Measurements from ENCODE around the gene RAI1.

The RAI1 gene

DNA sequence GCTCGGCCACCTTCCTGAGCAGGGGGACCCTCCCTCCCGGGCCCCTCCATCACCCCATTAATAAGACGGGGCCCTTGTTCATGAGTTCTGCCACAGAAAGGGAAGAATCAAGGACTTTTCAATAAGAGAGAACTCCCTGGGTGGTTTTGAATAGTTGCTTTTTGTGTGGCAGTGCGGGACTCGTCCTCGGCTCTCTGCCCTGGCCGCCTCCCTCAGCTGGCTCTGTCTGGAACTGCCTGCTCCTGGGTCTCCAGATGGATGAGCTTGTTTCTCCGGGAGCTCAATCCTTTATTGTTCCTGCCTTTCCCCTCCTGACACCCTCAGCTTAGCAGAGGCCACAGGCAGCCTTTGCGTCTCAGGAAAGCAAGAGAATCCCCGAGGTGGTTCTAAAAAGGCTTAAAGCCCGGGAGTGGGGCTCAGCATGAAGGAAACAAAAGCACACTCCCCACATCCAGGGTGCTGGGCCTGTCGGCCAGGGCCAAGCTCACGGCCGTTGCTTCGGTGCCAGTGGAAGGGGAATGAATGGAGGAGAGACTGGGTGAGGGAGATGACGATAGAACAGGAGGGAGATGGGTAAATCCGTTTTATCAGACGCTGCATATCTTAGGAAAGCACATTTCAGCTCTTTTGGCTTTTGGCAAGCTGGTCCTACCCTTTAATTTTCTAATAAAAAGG, 60.2 kb downstream of the RAI1 start:
- intact Hi-C loops (cut with DNase I): loop anchor here (5.0 kb wide), 1 partner anchor 36 kb away; no protein-coding TSS in a partner anchor

GRCh38 chr17:17742133-17742621, 60.9 kb downstream of the RAI1 start:
- peak in 2 of 10 donors; percentile 60 to 89 for DNase-seq
- intact Hi-C loops (cut with DNase I): loop anchor here (5.0 kb wide), 1 partner anchor 35 kb away; no protein-coding TSS in a partner anchor

More for the DNA sequence above, 60.2 kb downstream of the RAI1 start:
- peak; percentile 73 to 97 (median 83) for DNase-seq

DNA sequence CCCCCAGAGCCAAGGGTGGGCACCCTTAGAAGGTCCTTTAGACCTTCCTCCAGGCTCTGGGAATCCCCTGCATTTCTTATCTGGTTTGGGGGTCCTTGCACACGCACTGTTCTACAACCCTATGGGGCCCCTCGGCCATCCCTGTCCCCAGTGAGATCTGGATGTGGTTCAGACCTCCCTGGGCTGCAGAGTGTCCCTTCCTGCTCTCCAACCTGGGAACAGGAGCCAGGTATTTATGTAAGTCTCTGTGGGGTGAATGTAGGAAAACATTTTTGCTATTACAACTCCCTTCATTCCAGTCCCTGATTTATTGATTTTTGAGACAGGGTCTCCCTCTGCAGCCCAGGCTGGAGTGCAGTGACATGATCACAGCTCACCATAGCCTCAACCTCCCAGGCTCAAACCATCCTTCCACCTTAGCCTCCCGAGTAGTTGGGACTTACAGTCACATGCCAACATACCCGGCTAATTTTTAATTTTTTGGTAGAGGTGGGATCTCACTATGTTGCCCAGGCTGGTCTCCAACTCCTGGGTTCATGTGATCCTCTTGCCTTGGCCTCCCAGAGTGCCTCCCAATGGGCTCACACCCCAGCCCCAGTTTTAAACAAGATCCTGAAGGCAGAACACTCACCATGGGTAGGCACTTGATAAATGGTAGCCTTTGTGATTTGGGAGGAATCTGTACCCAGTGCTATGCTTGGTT, 61.6 kb downstream of the RAI1 start:
- intact Hi-C loops (cut with DNase I): loop anchor here (5.0 kb wide), 1 partner anchor 34 kb away; no protein-coding TSS in a partner anchor
- DNase-seq: no peak

- DNase-seq: peak in 1 of 10 donors; percentile 81
- intact Hi-C loops (cut with DNase I): loop anchor here (5.0 kb wide), 1 partner anchor 34 kb away; no protein-coding TSS in a partner anchor
Observed at GRCh38 chr17:17743391-17744112, 62.3 kb downstream of the RAI1 start.

- no peak for DNase-seq
- intact Hi-C loops (cut with DNase I): loop anchor here (5.0 kb wide), 1 partner anchor 33 kb away; no protein-coding TSS in a partner anchor
Observed at GRCh38 chr17:17744116-17744515, 62.9 kb downstream of the RAI1 start.

DNA sequence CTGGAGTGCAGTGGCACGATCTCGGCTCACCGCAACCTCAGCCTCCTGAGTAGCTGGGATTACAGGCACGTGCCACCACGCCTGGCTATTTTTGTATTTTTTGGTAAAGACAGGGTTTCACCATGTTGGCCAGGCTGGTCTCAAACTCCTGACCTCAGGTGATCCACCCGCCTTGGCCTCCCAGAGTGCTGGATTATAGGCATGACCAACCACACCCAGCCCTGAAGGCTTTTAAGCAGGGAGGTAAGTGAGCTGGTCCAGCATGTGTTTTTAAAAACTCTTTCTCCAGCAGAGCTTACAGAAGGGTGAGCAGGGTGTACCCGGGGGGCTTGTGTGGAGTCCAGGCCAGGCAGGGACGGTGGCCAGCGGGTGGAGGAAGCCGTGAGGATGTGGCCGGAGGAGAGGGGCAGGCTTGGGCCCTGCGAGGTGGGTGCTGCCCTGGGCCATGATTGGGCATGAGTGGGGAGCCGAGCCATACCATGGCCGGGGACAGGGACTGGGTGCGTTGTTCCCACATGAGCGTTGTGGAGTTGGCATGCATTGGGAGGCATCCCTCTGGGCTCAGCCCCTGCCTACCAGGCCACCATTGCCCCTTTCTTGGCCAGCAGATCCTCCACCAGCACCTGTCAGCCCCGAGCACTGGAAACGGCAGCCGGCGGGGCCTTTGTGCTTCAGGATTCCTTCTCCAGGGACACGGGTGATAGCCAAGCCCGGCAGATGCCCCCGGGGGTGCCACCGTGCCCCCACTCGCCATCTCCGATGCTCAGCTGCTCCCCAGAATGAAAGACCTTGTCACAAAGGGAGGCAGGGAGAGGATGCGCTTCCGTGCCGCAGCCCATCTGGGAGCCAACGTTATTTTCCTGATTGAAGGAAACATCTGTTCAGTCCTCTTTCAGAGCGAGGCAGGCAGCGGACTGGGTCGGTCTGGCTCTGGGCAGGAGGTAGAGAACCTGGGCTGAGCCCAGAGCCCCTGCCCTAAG, 64.5 kb downstream of the RAI1 start:
- intact Hi-C loops (cut with DNase I): no loop called here
- peak in 4 of 10 donors; percentile 41 to 90 (median 62) for DNase-seq

GRCh38 chr17:17748179-17748578, 66.9 kb downstream of the RAI1 start:
- DNase-seq: no peak
- intact Hi-C loops (cut with DNase I): no loop called here

- DNase-seq: peak in 1 of 10 donors; percentile 82
- intact Hi-C loops (cut with DNase I): no loop called here
Observed at GRCh38 chr17:17748604-17749003, 67.3 kb downstream of the RAI1 start.

DNA sequence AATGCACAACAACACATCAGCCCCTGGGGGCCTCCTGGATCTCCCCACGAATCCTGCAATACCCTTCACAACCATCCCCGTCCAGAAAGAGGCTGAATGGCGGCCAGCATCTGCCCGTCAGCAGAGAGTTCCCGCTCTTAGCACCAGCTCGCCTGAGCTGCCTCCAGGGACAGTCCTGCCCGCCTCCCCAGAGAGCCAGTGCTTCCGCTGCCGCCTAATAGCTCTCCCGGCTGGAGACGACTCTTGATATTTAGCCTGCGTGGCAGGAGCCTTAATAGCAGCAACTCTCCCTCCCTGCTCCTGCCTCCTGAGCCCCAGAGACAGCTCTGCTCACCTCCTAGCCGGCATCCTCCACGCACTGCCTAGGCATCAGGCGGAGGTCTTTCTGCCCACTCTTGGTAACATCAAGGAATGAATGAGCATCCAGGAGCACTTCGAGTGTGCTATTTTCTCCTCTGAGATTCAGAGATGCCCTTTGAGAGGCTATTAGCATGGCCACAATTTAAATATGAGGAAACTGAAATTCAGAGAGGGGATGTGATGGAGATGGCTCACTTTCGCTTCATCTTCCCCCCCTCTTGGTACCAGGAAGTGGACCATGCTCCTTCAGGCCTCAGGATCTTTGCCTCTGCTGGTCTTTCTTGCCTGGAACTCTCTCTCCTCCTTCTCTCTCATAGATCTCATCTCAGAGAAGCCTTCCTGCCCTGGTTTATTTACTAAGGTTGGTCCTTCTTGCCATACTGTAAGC, 67.9 kb downstream of the RAI1 start:
- DNase-seq: peak in 6 of 10 donors; percentile 40 to 92 (median 54)
- intact Hi-C loops (cut with DNase I): no loop called here

GRCh38 chr17:17749921-17750320, 68.7 kb downstream of the RAI1 start:
- DNase-seq: peak in 8 of 10 donors; percentile 59 to 95 (median 73)
- intact Hi-C loops (cut with DNase I): no loop called here

GRCh38 chr17:17750881-17751280, 69.6 kb downstream of the RAI1 start:
- no peak for DNase-seq

DNA sequence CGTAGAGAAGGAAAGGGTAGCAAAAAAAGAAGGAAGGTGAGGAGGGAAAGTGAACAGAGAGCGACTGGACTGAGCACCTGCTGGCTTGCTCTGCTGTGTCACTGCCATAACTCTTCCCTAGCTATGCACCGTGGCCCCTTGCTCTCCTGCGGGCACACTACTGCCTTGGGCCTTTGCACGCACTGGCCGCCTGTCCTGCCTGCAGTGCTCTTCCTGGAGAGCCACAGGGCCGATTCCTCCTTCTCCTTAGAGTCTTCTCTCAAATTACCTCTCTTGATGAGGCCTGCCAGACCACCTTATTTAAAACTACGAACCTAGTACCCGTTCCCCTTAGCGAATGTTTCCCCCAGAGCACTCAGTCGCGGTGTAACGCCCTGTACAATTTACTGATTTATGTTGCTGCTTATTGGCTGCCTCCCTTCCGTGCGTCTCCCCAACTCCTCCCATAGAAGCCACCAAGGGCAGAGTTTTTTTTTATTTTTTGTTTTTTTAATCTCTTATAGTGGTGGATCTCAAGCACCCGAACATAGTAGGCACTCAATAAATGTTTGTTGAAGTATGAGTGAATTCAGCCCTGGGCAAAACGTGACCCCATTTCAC, 70.3 kb downstream of the RAI1 start:
- DNase-seq: no peak
- intact Hi-C loops (cut with DNase I): no loop called here

More at GRCh38 chr17:17750881-17751280, 69.6 kb downstream of the RAI1 start:
- intact Hi-C loops (cut with DNase I): no loop called here

DNA sequence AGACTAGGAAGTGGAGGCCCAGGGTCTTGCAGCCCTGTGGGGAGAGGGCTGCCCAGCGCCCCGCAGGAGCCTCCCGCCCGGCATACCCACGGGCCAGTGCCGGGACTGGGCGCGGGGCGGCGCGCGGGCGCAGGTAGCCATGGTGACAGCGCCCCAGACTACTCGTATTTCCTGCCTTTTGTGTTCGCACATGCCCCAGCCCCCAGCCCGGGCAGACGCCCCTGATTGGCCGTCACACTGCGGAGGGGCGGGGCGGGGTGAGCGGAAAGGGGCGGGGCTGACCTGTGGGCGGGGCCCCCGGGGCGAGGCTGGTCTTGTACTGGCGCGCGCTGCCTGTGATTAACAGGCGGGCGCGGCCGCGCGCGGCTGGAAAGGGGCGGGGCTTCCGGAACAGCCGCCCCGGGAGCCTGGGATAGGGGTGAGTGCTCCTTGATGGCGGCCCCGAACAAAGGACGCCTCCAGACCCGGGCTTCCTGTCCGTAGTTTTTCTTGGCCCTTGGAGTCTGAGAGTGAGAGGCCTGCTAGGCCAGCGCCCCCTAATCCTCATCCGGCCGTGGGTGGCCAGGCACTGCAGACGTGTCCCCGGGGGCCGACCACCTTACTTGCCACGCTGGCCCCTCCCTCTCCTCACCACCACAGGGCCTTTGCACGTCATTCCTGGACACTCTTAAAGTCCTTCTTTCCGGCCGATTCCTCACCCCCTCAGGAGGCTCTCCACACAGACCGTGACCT, 71.0 kb downstream of the RAI1 start:
- intact Hi-C loops (cut with DNase I): no loop called here
- peak; percentile 85 to 99 (median 92) for DNase-seq

DNA sequence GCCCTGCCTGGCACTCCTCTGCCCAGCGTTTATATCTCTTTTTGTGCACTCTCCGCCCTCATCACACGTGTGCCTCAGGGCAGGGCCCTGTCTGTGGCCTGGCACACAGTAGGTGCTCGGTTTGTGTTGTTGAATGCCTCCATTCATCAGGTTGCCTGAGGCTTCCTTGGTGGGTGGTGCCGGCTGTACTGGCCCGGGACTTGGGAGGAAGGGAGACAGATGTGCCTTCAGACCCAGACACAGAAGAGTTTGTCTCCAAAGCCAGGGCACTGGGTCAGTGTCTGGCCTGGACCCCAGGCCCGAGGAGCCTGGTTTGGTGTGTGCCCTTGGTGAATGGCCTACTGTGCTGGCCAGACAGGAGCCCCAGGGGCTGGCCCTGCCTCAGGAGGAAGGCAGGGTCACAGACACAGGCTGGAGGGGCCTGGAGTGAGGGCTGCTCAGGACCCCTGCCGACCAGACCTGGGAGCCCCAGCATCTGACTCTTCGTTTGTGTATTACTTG, 71.6 kb downstream of the RAI1 start:
- intact Hi-C loops (cut with DNase I): no loop called here
- DNase-seq: peak in 4 of 10 donors; percentile 40 to 92 (median 51)

- intact Hi-C loops (cut with DNase I): no loop called here
- peak in 1 of 10 donors; percentile 75 for DNase-seq
Observed at GRCh38 chr17:17754719-17755686, 73.7 kb downstream of the RAI1 start.

DNA sequence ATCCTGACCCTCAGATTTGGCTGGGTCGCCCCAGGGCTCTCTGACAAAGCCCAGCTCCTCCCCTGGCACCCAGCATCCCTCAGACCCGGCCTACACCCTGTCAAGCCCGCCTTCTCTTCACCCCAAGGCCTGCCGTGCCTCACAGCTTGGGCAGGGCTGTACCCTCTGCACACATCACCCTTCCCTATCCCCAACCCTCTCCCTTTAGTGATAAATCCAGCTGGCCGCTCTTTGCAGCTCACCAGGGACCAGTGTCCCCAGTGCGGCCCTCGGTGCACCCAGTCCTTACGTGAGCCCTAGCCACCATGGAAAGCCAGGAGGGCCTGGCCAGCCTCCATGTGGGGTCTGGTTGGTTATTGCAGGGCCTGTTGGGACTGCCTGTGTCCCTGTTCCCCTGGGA, 74.5 kb downstream of the RAI1 start:
- no peak for DNase-seq
- intact Hi-C loops (cut with DNase I): no loop called here

Measured in posterior cingulate gyrus (tissue), 11 donors.